ENCODE measurements around the gene MAPK9.

MAPK9 gene

DNA sequence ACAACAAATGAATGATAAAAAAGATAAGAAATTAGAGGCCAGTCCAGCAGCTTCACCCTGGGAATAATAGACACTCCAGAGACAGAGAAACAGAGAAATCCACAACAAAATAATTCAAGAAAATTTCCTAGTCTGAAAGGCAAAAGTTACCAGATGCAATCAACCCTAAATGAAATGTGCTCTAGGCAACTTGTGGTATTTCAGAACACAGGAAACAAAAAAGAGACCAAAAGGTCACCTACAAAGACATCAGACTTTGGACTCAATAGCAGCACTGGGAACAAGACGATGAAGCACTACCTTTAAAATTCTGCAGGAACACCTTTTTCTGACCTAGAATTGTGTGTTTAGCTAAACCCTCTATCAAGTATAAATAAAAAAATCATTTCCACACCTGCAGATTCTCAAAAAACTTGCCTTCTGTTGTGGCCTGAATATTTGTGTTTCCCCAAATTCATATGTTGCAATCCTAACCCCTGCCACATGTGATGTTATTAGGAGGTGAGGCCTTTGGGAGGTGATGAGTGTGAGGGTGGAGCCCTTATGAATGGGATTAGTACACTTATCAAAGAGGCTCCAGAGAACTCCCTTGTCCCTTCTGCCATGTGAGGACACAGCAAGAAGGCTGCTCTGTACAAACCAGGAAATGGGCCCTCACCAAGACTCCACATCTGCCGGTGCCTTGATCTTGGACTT, 5.9 kb upstream of the MAPK9 start:
- in situ Hi-C loops (cut with MboI; ENCODE audit: low sequenced_read_pairs, unreplicated experiment): no loop called here
- TF ChIP-seq, protein P1, sequence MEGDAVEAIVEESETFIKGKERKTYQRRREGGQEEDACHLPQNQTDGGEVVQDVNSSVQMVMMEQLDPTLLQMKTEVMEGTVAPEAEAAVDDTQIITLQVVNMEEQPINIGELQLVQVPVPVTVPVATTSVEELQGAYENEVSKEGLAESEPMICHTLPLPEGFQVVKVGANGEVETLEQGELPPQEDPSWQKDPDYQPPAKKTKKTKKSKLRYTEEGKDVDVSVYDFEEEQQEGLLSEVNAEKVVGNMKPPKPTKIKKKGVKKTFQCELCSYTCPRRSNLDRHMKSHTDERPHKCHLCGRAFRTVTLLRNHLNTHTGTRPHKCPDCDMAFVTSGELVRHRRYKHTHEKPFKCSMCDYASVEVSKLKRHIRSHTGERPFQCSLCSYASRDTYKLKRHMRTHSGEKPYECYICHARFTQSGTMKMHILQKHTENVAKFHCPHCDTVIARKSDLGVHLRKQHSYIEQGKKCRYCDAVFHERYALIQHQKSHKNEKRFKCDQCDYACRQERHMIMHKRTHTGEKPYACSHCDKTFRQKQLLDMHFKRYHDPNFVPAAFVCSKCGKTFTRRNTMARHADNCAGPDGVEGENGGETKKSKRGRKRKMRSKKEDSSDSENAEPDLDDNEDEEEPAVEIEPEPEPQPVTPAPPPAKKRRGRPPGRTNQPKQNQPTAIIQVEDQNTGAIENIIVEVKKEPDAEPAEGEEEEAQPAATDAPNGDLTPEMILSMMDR (IDR thresholded peaks at IDR 0.05; ENCODE audit: borderline replicate concordance, control extremely low read depth, extremely low read depth, insufficient read depth, missing control alignments): no peak
- DNase-seq (ENCODE audit: low spot score): no peak

DNA sequence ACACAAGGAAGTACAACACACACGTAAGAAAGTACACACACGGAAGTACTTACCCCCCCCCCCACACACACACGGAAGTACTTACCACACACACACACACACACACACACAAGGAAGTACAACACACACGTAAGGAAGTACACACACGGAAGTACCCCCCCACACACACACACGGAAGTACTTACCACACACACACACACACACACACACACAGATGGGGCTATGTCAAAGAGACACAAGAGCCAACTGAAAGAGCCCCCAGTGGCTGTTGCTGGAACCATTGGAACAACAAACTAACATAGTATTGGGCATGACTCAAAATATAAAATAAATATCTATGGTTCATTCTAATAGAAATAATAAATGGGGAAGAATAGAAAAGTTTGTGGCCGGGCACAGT, 4.9 kb upstream of the MAPK9 start:
- in situ Hi-C loops (cut with MboI; ENCODE audit: low sequenced_read_pairs, unreplicated experiment): no loop called here
- TF ChIP-seq, protein P1 (IDR thresholded peaks at IDR 0.05; ENCODE audit: borderline replicate concordance, control extremely low read depth, extremely low read depth, insufficient read depth, missing control alignments): no peak
- DNase-seq (ENCODE audit: low spot score): no peak

DNA sequence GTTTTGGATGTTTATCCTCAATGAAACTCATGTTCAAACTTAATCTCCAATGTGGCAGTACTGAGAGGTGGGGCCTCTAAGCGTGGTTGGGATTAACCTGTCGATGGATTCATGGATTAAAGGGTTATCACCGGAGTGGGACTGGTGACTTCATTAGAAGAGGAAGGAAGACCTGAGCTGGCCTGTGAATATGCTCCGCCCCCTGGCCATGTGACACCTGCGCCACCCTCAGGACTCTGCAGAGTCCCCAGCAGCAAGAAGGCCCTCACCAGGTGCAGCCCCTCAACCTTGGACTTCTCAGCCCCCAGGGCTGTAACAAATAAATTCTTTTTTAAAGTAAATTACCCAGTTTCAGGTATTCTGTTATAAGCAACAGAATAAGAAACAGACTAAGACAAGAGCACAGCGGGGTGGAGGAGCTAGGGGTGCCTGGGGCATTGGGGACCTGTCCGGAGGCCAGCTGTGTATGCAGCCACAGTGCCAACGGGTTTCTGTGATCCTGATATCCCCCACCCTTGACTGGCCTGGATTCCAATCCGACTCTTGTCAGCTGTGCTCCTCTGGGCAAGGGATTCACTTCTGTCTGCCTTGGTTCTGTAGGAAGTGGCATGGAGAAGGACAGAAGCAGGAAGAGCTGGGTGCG, 3.2 kb upstream of the MAPK9 start:
- no peak for DNase-seq (ENCODE audit: low spot score)
- in situ Hi-C loops (cut with MboI; ENCODE audit: low sequenced_read_pairs, unreplicated experiment): no loop called here
- TF ChIP-seq, protein P1 (IDR thresholded peaks at IDR 0.05; ENCODE audit: borderline replicate concordance, control extremely low read depth, extremely low read depth, insufficient read depth, missing control alignments): no peak

DNA sequence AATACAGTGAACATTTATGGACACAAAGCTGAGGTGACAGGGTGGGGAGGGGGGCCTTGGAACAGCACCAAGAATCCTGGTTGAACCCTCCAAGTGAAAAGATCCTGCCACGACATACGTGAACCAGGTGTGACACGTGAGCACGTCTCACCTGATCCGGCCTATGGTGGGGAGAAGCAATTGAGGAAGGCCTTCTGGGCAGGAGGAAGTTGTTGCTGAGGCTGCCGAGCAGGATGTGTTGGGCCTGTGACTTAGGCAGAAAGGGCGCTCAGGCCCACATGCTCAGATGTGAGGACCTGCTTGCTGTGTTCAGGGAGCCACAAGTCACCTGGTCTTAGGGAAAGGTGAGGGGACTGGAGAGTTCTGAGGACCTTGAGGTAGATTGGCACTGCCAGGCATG, 2.5 kb upstream of the MAPK9 start:
- in situ Hi-C loops (cut with MboI; ENCODE audit: low sequenced_read_pairs, unreplicated experiment): no loop called here
- no peak for DNase-seq (ENCODE audit: low spot score)
- TF ChIP-seq, protein P1 (IDR thresholded peaks at IDR 0.05; ENCODE audit: borderline replicate concordance, control extremely low read depth, extremely low read depth, insufficient read depth, missing control alignments): no peak

DNA sequence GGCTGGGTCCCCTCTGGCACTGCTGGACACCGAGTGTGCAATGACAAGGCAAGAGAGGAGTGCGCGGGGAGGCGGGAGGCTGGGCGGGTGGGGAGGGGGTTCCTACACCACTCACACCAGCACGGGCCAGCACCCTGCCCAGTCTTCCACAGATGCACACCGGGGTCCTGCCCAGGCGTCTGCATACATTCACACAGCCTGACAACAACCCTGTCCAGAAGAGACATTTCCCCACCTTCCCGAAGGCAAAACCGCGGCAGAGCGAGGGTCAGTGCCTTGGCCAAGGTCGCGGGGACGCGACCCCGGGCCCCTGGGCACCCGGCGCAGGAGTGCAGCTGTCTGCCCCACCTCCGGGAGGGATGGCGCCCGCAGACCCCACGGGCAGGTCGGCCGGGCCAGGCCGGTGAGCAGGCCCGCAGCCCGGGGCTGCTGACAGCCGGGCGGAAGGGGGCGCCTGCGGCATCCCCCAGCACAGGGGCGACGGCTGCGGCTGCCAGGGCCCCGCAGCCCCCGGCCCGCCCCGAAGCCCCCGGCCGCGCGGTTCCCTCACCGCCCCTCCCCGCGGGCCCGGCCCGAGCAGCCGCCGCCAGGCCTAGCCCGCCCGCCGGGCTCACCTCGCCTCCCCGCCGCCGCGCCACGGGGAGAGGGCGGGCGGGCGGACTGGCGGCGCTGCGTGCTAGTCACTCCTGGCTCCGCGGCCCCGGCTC, 496 bp downstream of the MAPK9 start:
- peak; percentile 70 for DNase-seq (ENCODE audit: low spot score)

DNA sequence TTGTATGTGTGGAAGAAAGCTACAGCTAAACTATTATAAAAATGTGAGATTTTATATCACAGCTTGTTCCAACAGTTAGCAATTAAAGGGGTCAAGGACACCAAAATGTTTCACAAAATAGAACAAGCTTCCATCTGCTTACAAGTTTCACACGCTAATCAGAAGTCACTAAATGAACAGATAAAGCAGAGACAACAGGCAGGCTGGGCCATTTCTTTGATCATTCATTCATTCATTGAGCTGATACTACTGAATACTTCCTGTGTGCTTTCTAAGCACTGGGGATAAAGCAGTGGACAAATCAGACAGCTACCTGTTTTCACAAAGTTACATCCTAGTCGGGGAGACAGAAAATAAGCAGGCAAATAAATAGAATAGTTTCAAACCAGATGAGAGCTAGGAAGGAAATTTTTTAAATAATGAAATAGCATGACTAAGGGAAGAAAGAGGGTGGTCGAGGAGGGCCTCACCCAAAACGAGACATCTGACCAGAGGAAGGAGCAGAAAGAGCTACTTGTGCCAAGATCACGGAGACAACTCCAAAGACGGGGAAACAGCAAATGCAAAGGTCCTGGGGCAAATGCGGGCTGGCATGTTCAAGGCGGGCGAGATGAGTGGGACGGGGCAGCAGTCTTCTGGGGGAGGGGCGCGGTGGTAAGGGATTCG, 1.2 kb downstream of the MAPK9 start:
- DNase-seq (ENCODE audit: low spot score): no peak
- TF ChIP-seq, protein P1 (IDR thresholded peaks at IDR 0.05; ENCODE audit: borderline replicate concordance, control extremely low read depth, extremely low read depth, insufficient read depth, missing control alignments): no peak
- in situ Hi-C loops (cut with MboI; ENCODE audit: low sequenced_read_pairs, unreplicated experiment): no loop called here

More for the DNA sequence above, 496 bp downstream of the MAPK9 start:
- in situ Hi-C loops (cut with MboI; ENCODE audit: low sequenced_read_pairs, unreplicated experiment): no loop called here
- TF ChIP-seq, protein P1 (IDR thresholded peaks at IDR 0.05; ENCODE audit: borderline replicate concordance, control extremely low read depth, extremely low read depth, insufficient read depth, missing control alignments): peak; percentile 46
